Ishikawa (cell line): ENCODE measurements around the gene DGLUCY.

Experiments used
- CEBPB ChIP-seq: IDR thresholded peaks from 2 replicates; pipeline ENCODE4 v1.6.1; 2012
- RAD21 ChIP-seq: IDR thresholded peaks from 2 replicates; pipeline ENCODE4 v1.6.1; 2012; ENCODE audit warnings: low read depth
- REST ChIP-seq: IDR thresholded peaks from 2 replicates; pipeline ENCODE4 v1.6.1; 2012; ENCODE audit warnings: low read depth, mild to moderate bottlenecking
- TCF12 ChIP-seq: IDR thresholded peaks from 2 replicates; pipeline ENCODE4 v1.6.1; 2012; ENCODE audit warnings: low read depth
- YY1 ChIP-seq: IDR thresholded peaks from 2 replicates; pipeline ENCODE4 v1.6.1; 2012; ENCODE audit warnings: low read depth
- ZBTB7A ChIP-seq: IDR thresholded peaks from 2 replicates; pipeline ENCODE4 v1.6.1; 2012; ENCODE audit warnings: low read depth

- TF ChIP-seq REST (no peak), CEBPB (no peak), TCF12 (no peak), YY1 (no peak), RAD21 (no peak), ZBTB7A (no peak)
These were observed 120.9 kb downstream of the DGLUCY start for GRCh38 chr14:91234791-91235114.
